DMS79 (cell line): ENCODE measurements around the gene B4GALNT3.

Experiments
- DNase-seq: peaks from one replicate; lab custom pipeline; 2025; lab: John Stamatoyannopoulos, UW

Gene B4GALNT3

GRCh38 chr12:593396-594270 lies 133.9 kb downstream of the B4GALNT3 start:
- DNase-seq: no peak

GRCh38 chr12:597926-598568 lies 138.3 kb downstream of the B4GALNT3 start:
- peak; percentile 61 for DNase-seq

GRCh38 chr12:599756-600155 lies 140.0 kb downstream of the B4GALNT3 start:
- DNase-seq: no peak

GRCh38 chr12:601976-602699 lies 142.4 kb downstream of the B4GALNT3 start:
- DNase-seq: no peak

- no peak for DNase-seq
These were observed 142.9 kb downstream of the B4GALNT3 start for GRCh38 chr12:602700-603068.

GRCh38 chr12:604956-605355 lies 145.2 kb downstream of the B4GALNT3 start:
- DNase-seq: no peak

- DNase-seq: no peak
These were observed 147.8 kb downstream of the B4GALNT3 start for GRCh38 chr12:607541-608001.

GRCh38 chr12:608413-608812 lies 148.7 kb downstream of the B4GALNT3 start:
- DNase-seq: no peak

GRCh38 chr12:608921-609320 lies 149.2 kb downstream of the B4GALNT3 start:
- no peak for DNase-seq

- DNase-seq: no peak
These were observed 152.0 kb downstream of the B4GALNT3 start for GRCh38 chr12:611721-612120.

GRCh38 chr12:612293-612692 lies 152.6 kb downstream of the B4GALNT3 start:
- DNase-seq: no peak

- DNase-seq: no peak
These were observed 153.1 kb downstream of the B4GALNT3 start for GRCh38 chr12:612886-613285.
